Measurements from ENCODE around the gene ZSCAN18. TPM values are rescaled to one million over a fixed set of nuclear protein-coding genes. Genes with fewer than 3 reads are reported as not detected.

ZSCAN18 gene, protein sequence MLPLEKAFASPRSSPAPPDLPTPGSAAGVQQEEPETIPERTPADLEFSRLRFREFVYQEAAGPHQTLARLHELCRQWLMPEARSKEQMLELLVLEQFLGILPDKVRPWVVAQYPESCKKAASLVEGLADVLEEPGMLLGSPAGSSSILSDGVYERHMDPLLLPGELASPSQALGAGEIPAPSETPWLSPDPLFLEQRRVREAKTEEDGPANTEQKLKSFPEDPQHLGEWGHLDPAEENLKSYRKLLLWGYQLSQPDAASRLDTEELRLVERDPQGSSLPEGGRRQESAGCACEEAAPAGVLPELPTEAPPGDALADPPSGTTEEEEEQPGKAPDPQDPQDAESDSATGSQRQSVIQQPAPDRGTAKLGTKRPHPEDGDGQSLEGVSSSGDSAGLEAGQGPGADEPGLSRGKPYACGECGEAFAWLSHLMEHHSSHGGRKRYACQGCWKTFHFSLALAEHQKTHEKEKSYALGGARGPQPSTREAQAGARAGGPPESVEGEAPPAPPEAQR
- 49.3 and 52.7 TPM in 2 replicates for total RNA-seq

DNA sequence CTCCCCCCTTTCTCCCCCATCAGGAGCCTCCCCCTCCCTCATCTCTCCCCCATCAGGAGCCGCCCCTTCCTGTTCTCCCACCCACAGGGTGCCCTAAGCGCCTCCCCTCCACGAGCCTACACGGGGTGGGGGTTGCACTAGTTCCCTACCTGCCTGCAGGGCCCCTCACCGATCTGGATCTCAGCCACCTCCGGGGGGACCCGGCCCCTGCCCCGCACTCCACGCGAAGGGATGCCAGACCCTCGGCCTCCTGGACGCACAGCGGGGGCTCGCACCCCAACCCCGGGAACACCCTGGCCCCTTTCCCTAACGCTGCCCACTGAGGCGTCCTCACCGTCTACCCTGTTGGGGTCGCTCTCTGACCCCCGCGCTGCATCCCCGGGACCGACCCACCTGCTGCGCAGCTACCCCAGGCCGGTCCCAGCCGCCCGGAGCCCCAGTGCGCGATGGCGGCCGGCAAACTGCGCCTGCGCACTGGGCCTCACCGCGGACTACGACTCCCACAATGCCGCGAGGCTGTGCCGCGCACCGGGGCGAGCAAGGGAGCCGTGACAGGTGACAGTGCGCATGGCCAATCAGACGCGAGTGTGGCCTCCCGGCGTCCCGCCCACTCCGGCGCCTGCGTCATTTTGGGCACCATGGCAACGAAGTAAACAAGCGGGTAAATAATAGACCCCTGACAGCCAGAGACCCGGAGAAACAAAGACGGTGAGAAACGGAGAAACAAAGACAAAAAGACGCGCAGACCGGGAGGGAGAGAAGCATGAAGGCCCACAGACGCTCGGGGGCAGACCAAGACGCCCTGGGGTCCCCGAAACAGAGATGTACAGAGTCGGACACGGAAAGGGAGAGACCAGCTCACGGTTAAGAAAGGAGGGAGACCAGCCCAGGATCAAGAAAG is at the start of gene ZSCAN18:
Gene ZSCAN18 (minus strand): TSS at position 451 of the 901 bp plus-strand sequence. CDS start 7,964 bp downstream, outside the sequence.

GRCh38 chr19:58059003-58059670 is 38.9 kb downstream of the ZSCAN18 start, which contains the start of gene ZNF135:
ZNF135 (plus strand) TSS chr19:58059282; CDS start chr19:58060003, 721 bp downstream.

Other genes starting within 250 kb of the ZSCAN18 start
- gene ZNF587, start 248.4 kb downstream of the ZSCAN18 start, total RNA-seq: 10.7 and 24.6 TPM in 2 replicates
- 5.7 and 8.9 TPM in 2 replicates for gene ZNF814, start 209.2 kb downstream of the ZSCAN18 start, total RNA-seq
- 7.2 and 7.5 TPM in 2 replicates for gene ZNF417, start 181.6 kb downstream of the ZSCAN18 start, total RNA-seq
- gene ZNF418, start 162.8 kb downstream of the ZSCAN18 start, total RNA-seq: 1.9 and 3.7 TPM in 2 replicates
- gene ZNF256, start 150.5 kb downstream of the ZSCAN18 start, total RNA-seq: 4.1 and 6.2 TPM in 2 replicates
- gene C19orf18, start 123.7 kb downstream of the ZSCAN18 start, total RNA-seq: 0.64 TPM in 1 of 2 replicates, not detected in the other
- 13.3 and 16.1 TPM in 2 replicates for gene ZNF606, start 95.4 kb downstream of the ZSCAN18 start, total RNA-seq
- not detected in 2 replicates for gene ZSCAN1, start 64.2 kb downstream of the ZSCAN18 start, total RNA-seq
- 3.9 and 5.3 TPM in 2 replicates for gene ZNF135, start 38.9 kb downstream of the ZSCAN18 start, total RNA-seq
- 7.2 and 7.8 TPM in 2 replicates for gene ZNF329, start 52.6 kb upstream of the ZSCAN18 start, total RNA-seq
- 18.0 and 21.7 TPM in 2 replicates for gene ZNF274, start 84.8 kb upstream of the ZSCAN18 start, total RNA-seq
- gene ZNF544, start 130.7 kb upstream of the ZSCAN18 start, total RNA-seq: 24.6 and 33.3 TPM in 2 replicates
- 6.2 and 6.9 TPM in 2 replicates for gene ZNF8, start 180.7 kb upstream of the ZSCAN18 start, total RNA-seq
- 21.8 and 35.2 TPM in 2 replicates for gene ERVK3-1, start 207.1 kb upstream of the ZSCAN18 start, total RNA-seq
- 2.4 and 2.8 TPM in 2 replicates for gene ZSCAN22, start 228.8 kb upstream of the ZSCAN18 start, total RNA-seq